Heart left ventricle (tissue), 16 donors: Measurements from ENCODE around the gene HAO1. TPM values are rescaled to one million over a fixed set of nuclear protein-coding genes. Genes with fewer than 3 reads are reported as not detected.

Experiments used
- ATAC-seq, 4 donors: fragments of 200-7000 bp; cut with Tn5 transposase; one replicate each; pipeline ENCODE4 v1.9.1; 2020 to 2022; ENCODE audit warnings: moderate library complexity in 4 of 4, mild to moderate bottlenecking in 3 of 4, moderate number of reproducible peaks in 1 of 4
- DNase-seq, 5 donors: peaks; one replicate each; pipeline ENCODE4 v3.0.0-alpha.2; 2020
- H3K27ac ChIP-seq, 12 donors: fragments of 200-600 bp; sonication (generic) in 4 of 12; one replicate each; pipeline versions ENCODE4 v1.5.0 to v1.8.0; 2016 to 2022; ENCODE audit warnings: mild to moderate bottlenecking in 2 of 12
- H3K27me3 ChIP-seq, 9 donors: fragments of 200-600 bp; sonication (generic) in 2 of 9; one replicate each; pipeline versions ENCODE4 v1.5.1 to v1.8.0; 2016 to 2022; ENCODE audit warnings: mild to moderate bottlenecking in 3 of 9
- H3K36me3 ChIP-seq, 9 donors: fragments of 200-600 bp; sonication (generic) in 2 of 9; one replicate each; pipeline versions ENCODE4 v1.5.0 to v1.8.0; 2018 to 2022; ENCODE audit warnings: mild to moderate bottlenecking in 2 of 9
- H3K4me1 ChIP-seq, 12 donors: fragments of 200-600 bp; sonication (generic) in 4 of 12; one replicate each; pipeline versions ENCODE4 v1.5.0 to v1.8.0; 2016 to 2022; ENCODE audit warnings: mild to moderate bottlenecking in 3 of 12
- H3K4me3 ChIP-seq, 12 donors: fragments of 200-600 bp; sonication (generic) in 4 of 12; one replicate each; pipeline versions ENCODE4 v1.5.0 to v1.8.0; 2017 to 2022; ENCODE audit warnings: mild to moderate bottlenecking in 9 of 12, moderate library complexity in 4 of 12
- H3K9me3 ChIP-seq, 12 donors: fragments of 200-600 bp; sonication (generic) in 4 of 12; one replicate each; pipeline versions ENCODE4 v1.5.0 to v1.8.0; 2016 to 2022; ENCODE audit warnings: mild to moderate bottlenecking in 1 of 12
- POLR2A ChIP-seq, 2 donors: fragments of 450-650 bp; IDR thresholded peaks; one replicate each; pipeline ENCODE4 v1.6.1; 2017; ENCODE audit warnings: antibody characterized with exemption in 2 of 2, mild to moderate bottlenecking in 2 of 2, moderate library complexity in 2 of 2
- WGBS, 4 donors: extraction: QIAGEN DNeasy Blood & Tissue Kit in 2 of 4; methylation state at CpG; one replicate each; pipeline versions ENCODE4 v1.1.5 to v1.1.7; 2013 to 2018; 5-methylcytosine and 5-hydroxymethylcytosine counted together
- intact Hi-C, 10 donors: fragments of 100-400 bp; cut with DNase I; formaldehyde crosslinking; loops; one replicate each; pipeline versions ENCODE4 v1.11.1 to v1.14.2; 2022
- polyA plus RNA-seq, 2 donors: library from polyadenylated mRNA; stranded (reverse); fragments of 200-250 nt; gene quantifications; one replicate each; pipeline ENCODE4 v1.2.3, GENCODE V29; 2013
- total RNA-seq, 9 donors: library from RNA; depleted of rRNA in 2 of 9; stranded (reverse); fragments of >200 nt in 2 of 9; fragmentation: NEBNext Ultra II Directional in 3 of 9; extraction: Animal tissue kit (Norgen Biotek cat#: 25700) in 3 of 9; gene quantifications; one replicate each; pipeline versions ENCODE4 v1.1.0 to v1.2.4, GENCODE V29; 2016 to 2023
- TF ChIP-seq, protein P1 (sequence below), 12 donors: fragments of 200-600 bp; sonication (generic) in 4 of 12; IDR thresholded peaks; one replicate each; pipeline versions ENCODE4 v1.5.0 to v1.8.0; 2018 to 2022; ENCODE audit warnings: antibody characterized with exemption in 12 of 12, mild to moderate bottlenecking in 5 of 12
- donor health status: ischemic (EF 13 %, LVEDD 7.1; RV severe dilation, severe dysfunction).
- donor health status: healthy with polysubstance abuse.
- donor health status: DM: no; HTN: yes; CAD: no.
- donor health status: DM: no; HTN: no; CAD: no.
- donor health status: ischemic (EF 25% LVEDD 6.9; RV normal size, moderate dysfunction).
- donor health status: ischemic (EF 25% LVEDD 5.7; RV mildly dilated, moderate dysfunction).
- donor health status: healthy.
- donor health status: DM: yes; HTN: yes; CAD: no.
- donor health status: ischemic (EF 35%, LVEDD 5.7; RV mildly dilated, moderate dysfunction).
- donor health status: nonischemic (EF 11% LVEDD 7.7; RV severe dilation, severe dysfunction).
- donor health status: DM: yes; HTN: yes; CAD: no.
- donor health status: PGD.
- donor health status: ischemic (EF 29% LVEDD 5.4; RV normal size, mild dysfunction).
- donor health status: nonischemic (EF 23%, LVEDD 6.1; RV moderate dilation, normal function).

HAO1 gene
- total and polyA plus RNA-seq, 11 donors, result 0.17 TPM; not detected in 10

DNA sequence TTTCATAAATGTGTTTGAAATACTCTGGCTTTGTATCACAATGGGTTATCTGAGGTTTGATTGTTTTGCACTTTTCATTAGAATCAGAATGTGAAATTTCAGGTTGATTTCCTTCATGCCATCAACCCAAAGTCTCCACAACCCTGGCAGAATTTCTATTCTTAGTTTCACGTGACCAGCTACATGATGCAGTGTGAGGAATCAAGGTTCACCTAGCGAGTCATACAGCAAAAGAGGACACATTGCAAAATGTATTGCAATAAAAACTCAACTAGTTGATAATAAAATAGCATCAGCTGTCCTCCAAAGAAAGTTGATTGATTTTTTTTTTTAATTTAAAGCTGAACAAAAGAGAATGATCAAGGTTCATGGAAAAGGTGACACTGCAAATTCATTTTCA, 2.2 kb downstream of the HAO1 start:
- H3K36me3 ChIP-seq, result no peaks in the 10 kb centered on the region
- DNase-seq (no peak), ATAC-seq (no peak)
- H3K9me3 ChIP-seq, result no peaks in the 10 kb centered on the region
- H3K27me3 ChIP-seq, result peaks cover 0 to 8% (median 0%) of the 10 kb centered on the region in 9 donors
- WGBS, 4 donors, result 81 to 89% (median 87%) methylated on average over 2 of the region's 2 CpGs
- TF ChIP-seq POLR2A (IDR thresholded peaks at IDR 0.05), result no peak
- TF ChIP-seq, protein P1, sequence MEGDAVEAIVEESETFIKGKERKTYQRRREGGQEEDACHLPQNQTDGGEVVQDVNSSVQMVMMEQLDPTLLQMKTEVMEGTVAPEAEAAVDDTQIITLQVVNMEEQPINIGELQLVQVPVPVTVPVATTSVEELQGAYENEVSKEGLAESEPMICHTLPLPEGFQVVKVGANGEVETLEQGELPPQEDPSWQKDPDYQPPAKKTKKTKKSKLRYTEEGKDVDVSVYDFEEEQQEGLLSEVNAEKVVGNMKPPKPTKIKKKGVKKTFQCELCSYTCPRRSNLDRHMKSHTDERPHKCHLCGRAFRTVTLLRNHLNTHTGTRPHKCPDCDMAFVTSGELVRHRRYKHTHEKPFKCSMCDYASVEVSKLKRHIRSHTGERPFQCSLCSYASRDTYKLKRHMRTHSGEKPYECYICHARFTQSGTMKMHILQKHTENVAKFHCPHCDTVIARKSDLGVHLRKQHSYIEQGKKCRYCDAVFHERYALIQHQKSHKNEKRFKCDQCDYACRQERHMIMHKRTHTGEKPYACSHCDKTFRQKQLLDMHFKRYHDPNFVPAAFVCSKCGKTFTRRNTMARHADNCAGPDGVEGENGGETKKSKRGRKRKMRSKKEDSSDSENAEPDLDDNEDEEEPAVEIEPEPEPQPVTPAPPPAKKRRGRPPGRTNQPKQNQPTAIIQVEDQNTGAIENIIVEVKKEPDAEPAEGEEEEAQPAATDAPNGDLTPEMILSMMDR (IDR thresholded peaks at IDR 0.05), result no peak
- H3K27ac ChIP-seq, result no peak overlapping the region
- peaks cover 0 to 4% (median 0%) of the 10 kb centered on the region in 12 donors for H3K4me1 ChIP-seq
- intact Hi-C loops, result loop anchor here in 8 of 10 donors (5.0 to 10.0 kb wide), 3 partner anchors 104 to 784 kb away; no protein-coding TSS in a partner anchor
- H3K4me3 ChIP-seq, result no peak overlapping the region

DNA sequence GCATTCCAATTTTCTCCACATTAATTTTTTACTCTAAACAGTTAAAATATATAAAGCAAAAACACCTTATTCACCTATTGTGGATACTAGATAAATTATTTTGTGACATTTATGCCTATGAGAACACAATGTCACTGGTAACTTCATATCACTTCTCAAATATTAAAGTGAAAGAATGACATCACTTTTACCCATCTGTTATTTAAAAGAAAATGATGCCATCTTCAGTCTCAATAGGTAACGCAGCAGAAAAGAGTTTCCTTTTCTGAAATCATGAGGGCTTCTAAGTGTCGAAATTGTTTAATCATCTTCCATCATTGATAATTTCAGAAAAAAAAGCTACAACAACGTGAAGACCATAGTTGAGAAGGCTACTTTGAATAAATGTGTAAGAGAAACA, 2.9 kb downstream of the HAO1 start:
- WGBS, 4 donors, result 79 to 90% (median 86%) methylated on average over 3 of the region's 3 CpGs
- H3K36me3 ChIP-seq, result no peaks in the 10 kb centered on the region
- H3K9me3 ChIP-seq, result no peaks in the 10 kb centered on the region
- no peak for DNase-seq
- intact Hi-C loops, result loop anchor here (2.0 to 10.0 kb wide), 5 partner anchors 105 to 785 kb away; no protein-coding TSS in a partner anchor
- TF ChIP-seq, protein P1 (IDR thresholded peaks at IDR 0.05), result no peak
- no peak for TF ChIP-seq POLR2A (IDR thresholded peaks at IDR 0.05)
- H3K4me3 ChIP-seq, result no peak overlapping the region
- ATAC-seq, result no peak
- H3K27me3 ChIP-seq, result peaks cover 0 to 8% (median 0%) of the 10 kb centered on the region in 9 donors
- no peak overlapping the region for H3K27ac ChIP-seq
- peaks cover 0 to 4% (median 0%) of the 10 kb centered on the region in 12 donors for H3K4me1 ChIP-seq

GRCh38 chr20:7935027-7935551, 5.2 kb downstream of the HAO1 start:
- Histone ChIP-seq H3K4me3 (no peak overlapping the region), H3K27ac (no peak overlapping the region), H3K9me3 (no peaks in the 10 kb centered on the region), H3K27me3 (peaks cover 0 to 8% (median 0%) of the 10 kb centered on the region in 9 donors), H3K36me3 (no peaks in the 10 kb centered on the region), H3K4me1 (peaks cover 0 to 4% (median 0%) of the 10 kb centered on the region in 12 donors)
- TF ChIP-seq, protein P1 (IDR thresholded peaks at IDR 0.05), result no peak
- no peak for ATAC-seq
- no peak for DNase-seq
- WGBS, 4 donors, result 87 to 90% (median 88%) methylated on average over 4 of the region's 4 CpGs
- intact Hi-C loops, result loop anchor here in 8 of 10 donors (5.0 to 10.0 kb wide), 3 partner anchors 107 to 787 kb away; no protein-coding TSS in a partner anchor

- H3K27me3 ChIP-seq, result peaks cover 0 to 8% (median 0%) of the 10 kb centered on the region in 9 donors
- no peak overlapping the region for H3K27ac ChIP-seq
- peaks cover 0 to 4% (median 0%) of the 10 kb centered on the region in 12 donors for H3K4me1 ChIP-seq
- ATAC-seq (no peak), DNase-seq (no peak)
- intact Hi-C loops, result loop anchor here in 1 of 10 donors (10.0 kb wide), 1 partner anchor 461 kb away; no protein-coding TSS in a partner anchor
- no peaks in the 10 kb centered on the region for H3K36me3 ChIP-seq
- TF ChIP-seq, protein P1 (IDR thresholded peaks at IDR 0.05), result no peak
- no peak for TF ChIP-seq POLR2A (IDR thresholded peaks at IDR 0.05)
- no peaks in the 10 kb centered on the region for H3K9me3 ChIP-seq
- no peak overlapping the region for H3K4me3 ChIP-seq
- 75 to 88% (median 85%) methylated on average over 1 of the region's 1 CpG for WGBS, 4 donors
Observed at GRCh38 chr20:7933346-7933745, 6.9 kb downstream of the HAO1 start.
